ENCODE results near the gene NFE2L2.
"Not testable (repeated sequence)": the region's sequence is repeated elsewhere in the genome, so short reads cannot be mapped to it uniquely, and the experiment has no call there.

GRCh38 chr2:177219787-177220186 lies 44.7 kb downstream of the NFE2L2 start:
- not testable (repeated sequence) for TF ChIP-seq KLF13 (tag; IDR thresholded peaks at IDR 0.05; ENCODE audit: borderline replicate concordance, low read depth); ZBTB11 (CRISPR knock-in tag; IDR thresholded peaks at IDR 0.05); ZNF76 (CRISPR knock-in tag; IDR thresholded peaks at IDR 0.05; ENCODE audit: borderline replicate concordance); JUND (IDR thresholded peaks at IDR 0.05; ENCODE audit: borderline replicate concordance, low read depth, low read length); JUND (tag; IDR thresholded peaks at IDR 0.05; ENCODE audit: borderline replicate concordance, low read depth, low read length); ELF2 (CRISPR knock-in tag; IDR thresholded peaks at IDR 0.05); ZNF512 (tag; IDR thresholded peaks at IDR 0.05)

All from K562 (cell line).